Activated T-helper 2 cell treated with anti-CD3 and anti-CD28 coated beads, Interferon-gamma antibody, Interleukin-2, Interleukin-4, amounts not matched to agents 10 μg/mL and 5 μg/mL and 100 μg/mL, durations not matched to agents 14 hours and 24 hours and 36 hours (primary cell): Measurements from ENCODE around the gene CYP46A1. TPM values are rescaled to one million over a fixed set of nuclear protein-coding genes. Genes with fewer than 3 reads are reported as not detected.
"Not testable (repeated sequence)": the region's sequence is repeated elsewhere in the genome, so short reads cannot be mapped to it uniquely, and the experiment has no call there.

Source experiments
- DNase-seq: peaks from one replicate; pipeline ENCODE4 v3.0.0; 2021; ENCODE audit warnings: low spot score
- H3K27ac Mint-ChIP-seq: one replicate; pipeline ENCODE4 v1.8.0; 2021; ENCODE audit warnings: mixed read lengths
- H3K27me3 Mint-ChIP-seq: one replicate; pipeline ENCODE4 v1.8.0; 2021; ENCODE audit warnings: low read depth, mixed read lengths
- H3K36me3 Mint-ChIP-seq: one replicate; pipeline ENCODE4 v1.8.0; 2021; ENCODE audit warnings: low read depth, mixed read lengths
- H3K4me1 Mint-ChIP-seq: one replicate; pipeline ENCODE4 v1.8.0; 2021; ENCODE audit warnings: low read depth, mixed read lengths
- H3K4me3 Mint-ChIP-seq: one replicate; pipeline ENCODE4 v1.8.0; 2021; ENCODE audit warnings: low read depth, mild to moderate bottlenecking, moderate library complexity, mixed read lengths
- H3K9me3 Mint-ChIP-seq: one replicate; pipeline ENCODE4 v1.8.0; 2021; ENCODE audit warnings: mixed read lengths
- intact Hi-C: fragments of 100-400 bp; cut with micrococcal nuclease; formaldehyde crosslinking; loops from one replicate; pipeline ENCODE4 v1.15.1; 2023
- total RNA-seq: library from RNA; stranded (reverse); gene quantifications from 2 replicates; pipeline ENCODE4 v1.2.3, GENCODE V29; 2022

Gene CYP46A1
- not detected in 2 replicates for total RNA-seq

DNA sequence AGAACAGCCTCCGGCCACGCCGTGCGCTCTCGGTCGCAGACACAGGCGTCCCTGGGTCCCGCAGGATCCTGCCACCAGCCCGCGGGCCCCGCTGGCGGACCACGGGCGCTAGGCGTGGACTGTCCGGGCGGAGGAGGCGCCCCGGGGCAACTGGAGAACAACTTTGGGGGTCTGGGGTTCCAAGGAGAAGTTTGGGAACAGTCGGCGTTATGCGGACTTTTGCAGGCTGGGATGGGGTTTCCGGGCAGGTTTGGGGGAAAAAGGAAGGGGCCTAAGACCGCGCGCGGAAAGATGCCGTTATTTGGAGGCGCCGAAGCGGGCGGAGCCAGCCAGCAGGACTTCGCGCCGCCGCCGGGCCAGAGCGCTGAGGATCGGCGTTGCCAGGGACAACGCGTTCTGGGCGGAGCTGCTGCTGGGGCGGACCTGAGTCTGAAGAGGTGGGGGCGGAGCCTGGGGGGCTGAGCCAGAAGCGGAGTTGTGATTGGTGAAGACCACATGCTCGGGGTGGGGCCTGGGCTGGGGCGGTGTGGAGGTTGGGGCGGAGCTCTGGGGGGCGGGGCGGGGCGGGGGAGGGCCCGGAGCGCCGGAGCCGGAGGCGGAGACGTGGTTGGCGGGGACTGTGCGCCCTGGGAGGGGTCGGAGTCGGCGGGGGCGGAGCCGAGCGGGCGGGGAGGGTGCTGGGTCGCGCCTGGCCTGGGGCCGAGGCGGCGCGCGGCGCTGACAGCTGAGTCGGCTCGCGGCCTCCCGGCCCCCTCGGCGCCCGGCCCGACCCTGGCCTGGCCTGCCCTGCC lies at the start of gene CYP46A1:
TSS of gene CYP46A1 (plus strand) at position 680 of the 791 bp plus-strand sequence. CDS start 120 bp downstream, outside the sequence.
- H3K9me3 Mint-ChIP-seq: no peaks in the 10 kb centered on the region
- peak; percentile 99 for DNase-seq
- peak within 1 kb of the TSS; percentile 84 for H3K4me3 Mint-ChIP-seq
- peak within 1 kb of the TSS; percentile 68 for H3K27ac Mint-ChIP-seq
- peaks cover 3% of the 10 kb centered on the region for H3K4me1 Mint-ChIP-seq
- H3K27me3 Mint-ChIP-seq: peaks cover 29% of the 10 kb centered on the region
- H3K36me3 Mint-ChIP-seq: no peaks in the 10 kb centered on the region
- intact Hi-C loops: loop anchor here (5.0 kb wide), 2 partner anchors 77 to 202 kb away; partner anchors contain the start of genes CCNK and SETD3

DNA sequence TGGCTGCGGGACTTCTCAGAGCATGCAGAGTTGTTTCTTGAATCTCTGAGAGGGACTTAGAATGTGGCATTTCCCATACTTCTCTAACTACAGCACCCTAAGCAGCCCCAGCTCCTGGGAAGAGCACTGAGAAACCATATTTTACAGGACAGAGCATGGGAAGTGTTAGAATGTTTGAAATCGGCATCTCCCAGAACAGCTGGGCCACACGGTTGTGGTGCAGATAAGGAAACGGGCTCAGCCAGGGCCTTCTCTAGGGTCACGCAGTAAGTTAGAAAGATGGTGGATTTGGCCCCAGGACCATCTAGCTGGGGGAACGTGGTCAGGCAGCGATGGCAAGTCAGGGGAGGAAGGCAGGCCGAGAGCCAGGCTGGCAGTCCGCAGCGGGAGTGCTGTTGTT lies 49.7 kb upstream of the CYP46A1 start:
- no peak overlapping the region for H3K27ac Mint-ChIP-seq
- H3K36me3 Mint-ChIP-seq: no peaks in the 10 kb centered on the region
- intact Hi-C loops: no loop called here
- H3K4me3 Mint-ChIP-seq: no peak overlapping the region
- H3K27me3 Mint-ChIP-seq: no peaks in the 10 kb centered on the region
- no peaks in the 10 kb centered on the region for H3K4me1 Mint-ChIP-seq
- H3K9me3 Mint-ChIP-seq: no peaks in the 10 kb centered on the region
- DNase-seq: no peak

DNA sequence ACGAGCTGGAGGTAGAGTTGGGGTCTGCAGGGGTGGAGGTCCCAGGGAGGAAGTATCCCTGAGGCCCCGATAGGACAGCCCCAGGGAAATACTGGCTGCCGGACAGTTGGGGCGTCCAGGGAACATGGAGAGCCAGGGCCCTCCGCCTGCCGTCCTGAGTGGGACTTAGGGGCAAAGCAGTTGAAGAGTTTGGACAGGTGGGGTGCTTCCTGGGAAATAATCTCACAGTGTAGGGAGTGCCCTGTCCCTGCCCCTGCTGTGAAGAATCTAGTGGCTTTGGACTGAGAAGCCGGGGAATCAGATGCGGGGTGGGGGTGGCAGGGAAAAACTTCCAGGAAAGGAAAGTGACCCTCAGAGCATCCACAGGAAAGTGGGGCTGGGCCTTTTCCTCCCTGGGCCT lies 49.0 kb upstream of the CYP46A1 start:
- intact Hi-C loops: no loop called here
- no peak overlapping the region for H3K27ac Mint-ChIP-seq
- no peaks in the 10 kb centered on the region for H3K27me3 Mint-ChIP-seq
- H3K36me3 Mint-ChIP-seq: no peaks in the 10 kb centered on the region
- no peaks in the 10 kb centered on the region for H3K4me1 Mint-ChIP-seq
- no peak overlapping the region for H3K4me3 Mint-ChIP-seq
- DNase-seq: no peak
- H3K9me3 Mint-ChIP-seq: no peaks in the 10 kb centered on the region

DNA sequence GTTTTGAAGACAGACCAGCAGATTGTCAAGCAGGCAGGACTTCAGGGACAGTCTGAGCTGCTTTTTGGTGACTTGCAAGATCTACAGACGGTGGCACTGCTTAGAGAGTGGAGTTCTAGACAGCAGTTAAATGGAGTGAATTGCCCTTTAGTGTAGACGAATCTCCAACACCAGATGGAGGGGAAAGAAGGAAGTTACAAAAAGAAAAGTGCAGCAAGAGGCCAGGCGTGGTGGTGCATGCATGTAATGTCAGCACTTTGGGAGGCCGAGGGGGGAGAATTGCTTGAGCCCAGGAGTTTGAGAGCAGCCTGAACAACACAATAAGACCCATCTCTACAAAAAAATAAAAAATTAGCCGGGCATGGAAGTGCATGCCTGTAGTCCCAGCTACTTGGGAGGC lies 47.6 kb upstream of the CYP46A1 start:
- no peaks in the 10 kb centered on the region for H3K36me3 Mint-ChIP-seq
- H3K4me1 Mint-ChIP-seq: no peaks in the 10 kb centered on the region
- DNase-seq: no peak
- intact Hi-C loops: no loop called here
- no peak overlapping the region for H3K4me3 Mint-ChIP-seq
- H3K9me3 Mint-ChIP-seq: no peaks in the 10 kb centered on the region
- no peak overlapping the region for H3K27ac Mint-ChIP-seq
- no peaks in the 10 kb centered on the region for H3K27me3 Mint-ChIP-seq

DNA sequence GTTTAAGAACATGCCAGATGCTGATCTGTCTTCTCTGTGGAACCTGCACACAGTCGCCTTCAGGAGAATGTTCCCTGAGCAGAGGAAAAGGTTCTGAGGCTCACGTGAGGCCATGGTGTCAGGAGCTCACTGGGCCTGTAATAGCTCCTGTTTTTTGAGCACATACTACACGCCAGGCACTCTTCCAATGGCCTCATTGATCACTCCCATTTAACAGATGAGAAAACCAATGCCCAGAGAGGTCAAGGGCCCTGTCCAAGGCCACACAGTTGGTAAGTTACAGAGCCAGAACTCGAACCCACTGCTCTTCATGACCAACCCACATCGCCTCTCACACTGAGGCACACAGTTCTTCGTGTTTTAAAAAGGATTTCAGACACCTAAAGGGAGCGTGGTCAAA lies 46.5 kb upstream of the CYP46A1 start:
- no peaks in the 10 kb centered on the region for H3K36me3 Mint-ChIP-seq
- no peaks in the 10 kb centered on the region for H3K27me3 Mint-ChIP-seq
- no peak overlapping the region for H3K27ac Mint-ChIP-seq
- intact Hi-C loops: no loop called here
- no peak overlapping the region for H3K4me3 Mint-ChIP-seq
- H3K4me1 Mint-ChIP-seq: no peaks in the 10 kb centered on the region
- DNase-seq: no peak
- H3K9me3 Mint-ChIP-seq: no peaks in the 10 kb centered on the region

DNA sequence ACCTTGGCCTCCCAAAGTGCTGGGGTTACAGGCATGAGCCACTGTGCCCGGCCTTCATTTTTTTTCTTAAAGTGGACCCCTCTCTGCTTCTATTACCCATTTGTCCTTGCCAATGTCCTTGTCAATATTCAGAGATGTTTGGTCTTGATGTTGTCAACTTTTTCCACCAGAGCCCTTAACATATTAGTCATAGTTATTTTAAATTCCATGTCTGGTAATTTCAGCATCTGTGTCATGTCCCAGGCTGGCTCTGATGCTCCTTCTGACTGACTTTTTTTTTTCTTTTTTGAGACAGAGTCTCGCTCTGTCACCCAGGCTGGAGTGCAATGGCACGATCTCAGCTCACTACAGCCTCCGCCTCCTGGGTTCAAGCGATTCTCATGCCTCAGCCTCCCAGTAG lies 41.3 kb upstream of the CYP46A1 start:
- intact Hi-C loops, H3K4me3 Mint-ChIP-seq, H3K27ac Mint-ChIP-seq, H3K9me3 Mint-ChIP-seq, DNase-seq, H3K36me3 Mint-ChIP-seq, H3K4me1 Mint-ChIP-seq: not testable (repeated sequence)
- peaks cover 18% of the 10 kb centered on the region for H3K27me3 Mint-ChIP-seq

DNA sequence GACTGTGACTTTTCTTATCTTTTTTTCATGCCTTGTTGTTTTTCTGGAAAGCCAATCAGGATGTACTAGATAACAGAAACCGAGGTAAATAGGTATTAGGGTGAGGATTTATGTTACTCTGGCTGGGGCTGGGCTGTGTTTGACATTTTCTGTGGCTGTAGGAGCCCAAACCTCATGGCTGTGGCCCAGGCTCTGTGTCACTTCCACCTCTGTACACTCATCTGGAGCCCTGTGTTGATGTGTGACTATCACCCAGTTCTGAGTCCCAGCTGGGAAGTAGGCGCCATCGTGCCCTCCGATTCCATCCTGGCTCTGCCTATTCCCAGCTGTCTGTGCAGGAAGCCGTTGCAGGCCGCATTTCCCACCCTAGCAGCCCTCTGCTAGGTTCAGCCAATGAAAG lies 40.8 kb upstream of the CYP46A1 start:
- H3K4me3 Mint-ChIP-seq: no peak overlapping the region
- DNase-seq: no peak
- H3K27me3 Mint-ChIP-seq: peaks cover 18% of the 10 kb centered on the region
- intact Hi-C loops: no loop called here
- no peaks in the 10 kb centered on the region for H3K9me3 Mint-ChIP-seq
- no peaks in the 10 kb centered on the region for H3K4me1 Mint-ChIP-seq
- H3K36me3 Mint-ChIP-seq: no peaks in the 10 kb centered on the region
- no peak overlapping the region for H3K27ac Mint-ChIP-seq

DNA sequence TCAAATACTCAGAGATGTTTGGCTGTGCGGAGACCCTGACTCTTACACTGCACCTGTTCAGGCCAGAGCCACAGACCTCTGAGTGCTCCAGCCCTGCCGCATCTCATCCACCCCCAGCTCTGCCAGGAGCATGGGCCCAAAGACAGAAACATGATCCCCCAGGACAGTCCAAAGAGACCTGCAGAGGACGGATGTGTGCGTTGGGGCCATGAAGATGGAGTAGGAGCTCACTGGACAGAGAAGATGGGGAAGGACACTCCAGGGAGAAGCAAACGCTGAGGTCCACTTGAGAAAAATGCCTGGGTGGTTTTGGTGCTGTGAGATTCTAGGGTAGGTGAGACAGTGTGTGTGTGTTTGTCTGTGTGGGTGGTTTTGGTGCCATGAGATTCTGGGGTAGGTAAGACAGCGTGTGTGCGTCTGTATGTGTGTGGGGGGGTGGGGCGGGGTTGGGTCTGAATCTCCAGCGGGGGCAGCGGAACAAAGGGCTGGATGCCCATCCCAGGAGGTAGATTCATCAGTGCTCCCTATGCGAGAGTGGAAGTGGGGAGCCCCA lies 40.0 kb upstream of the CYP46A1 start:
- Mint-ChIP-seq H3K27ac (no peak overlapping the region), H3K27me3 (peaks cover 18% of the 10 kb centered on the region), H3K4me1 (no peaks in the 10 kb centered on the region), H3K4me3 (no peak overlapping the region), H3K9me3 (no peaks in the 10 kb centered on the region), H3K36me3 (no peaks in the 10 kb centered on the region)
- DNase-seq: no peak
- intact Hi-C loops: no loop called here

DNA sequence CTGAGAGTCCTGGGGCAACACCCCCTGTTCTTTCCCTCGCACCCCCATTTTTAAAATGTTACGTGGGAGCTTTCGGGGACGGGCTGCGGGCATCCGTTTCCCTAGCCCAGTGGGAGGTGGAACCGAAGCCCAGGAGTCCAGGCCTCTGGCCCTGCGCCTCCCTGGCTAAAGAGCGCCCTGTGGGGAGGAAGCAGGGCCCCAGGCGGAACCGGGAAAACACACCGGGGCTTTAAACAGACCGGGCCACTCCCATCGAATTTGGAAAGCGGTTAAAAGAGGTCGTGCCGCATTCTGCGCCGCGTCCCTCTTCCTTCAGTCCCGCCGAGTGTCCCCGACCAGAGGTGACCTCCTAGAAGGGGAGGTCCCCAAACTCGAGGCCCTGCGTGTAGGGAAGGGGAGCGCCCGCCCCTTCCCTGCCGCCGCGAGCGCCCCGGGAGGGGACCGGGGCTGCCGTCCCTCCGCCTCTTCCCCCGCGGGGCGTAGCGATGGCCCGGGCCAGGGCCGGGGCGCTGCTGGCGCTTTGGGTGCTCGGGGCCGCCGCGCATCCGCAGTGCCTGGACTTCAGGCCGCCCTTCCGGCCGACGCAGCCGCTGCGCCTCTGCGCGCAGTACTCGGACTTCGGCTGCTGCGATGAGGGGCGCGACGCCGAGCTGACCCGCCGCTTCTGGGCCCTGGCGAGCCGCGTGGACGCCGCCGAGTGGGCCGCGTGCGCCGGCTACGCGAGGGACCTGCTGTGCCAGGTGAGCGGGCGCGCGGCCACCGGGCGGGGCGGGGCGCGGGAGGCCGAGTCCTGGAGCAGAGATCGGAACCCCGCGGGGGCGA lies 39.2 kb upstream of the CYP46A1 start, which contains the start of gene HHIPL1:
TSS of gene HHIPL1 (plus strand) at position 407 of the 822 bp plus-strand sequence. CDS start at position 486, 79 bp downstream.
- intact Hi-C loops: no loop called here
- Mint-ChIP-seq H3K27me3 (peaks cover 18% of the 10 kb centered on the region), H3K27ac (no peak within 1 kb of the TSS), H3K4me3 (no peak within 1 kb of the TSS), H3K36me3 (no peaks in the 10 kb centered on the region), H3K9me3 (no peaks in the 10 kb centered on the region), H3K4me1 (no peaks in the 10 kb centered on the region)
- DNase-seq: no peak

DNA sequence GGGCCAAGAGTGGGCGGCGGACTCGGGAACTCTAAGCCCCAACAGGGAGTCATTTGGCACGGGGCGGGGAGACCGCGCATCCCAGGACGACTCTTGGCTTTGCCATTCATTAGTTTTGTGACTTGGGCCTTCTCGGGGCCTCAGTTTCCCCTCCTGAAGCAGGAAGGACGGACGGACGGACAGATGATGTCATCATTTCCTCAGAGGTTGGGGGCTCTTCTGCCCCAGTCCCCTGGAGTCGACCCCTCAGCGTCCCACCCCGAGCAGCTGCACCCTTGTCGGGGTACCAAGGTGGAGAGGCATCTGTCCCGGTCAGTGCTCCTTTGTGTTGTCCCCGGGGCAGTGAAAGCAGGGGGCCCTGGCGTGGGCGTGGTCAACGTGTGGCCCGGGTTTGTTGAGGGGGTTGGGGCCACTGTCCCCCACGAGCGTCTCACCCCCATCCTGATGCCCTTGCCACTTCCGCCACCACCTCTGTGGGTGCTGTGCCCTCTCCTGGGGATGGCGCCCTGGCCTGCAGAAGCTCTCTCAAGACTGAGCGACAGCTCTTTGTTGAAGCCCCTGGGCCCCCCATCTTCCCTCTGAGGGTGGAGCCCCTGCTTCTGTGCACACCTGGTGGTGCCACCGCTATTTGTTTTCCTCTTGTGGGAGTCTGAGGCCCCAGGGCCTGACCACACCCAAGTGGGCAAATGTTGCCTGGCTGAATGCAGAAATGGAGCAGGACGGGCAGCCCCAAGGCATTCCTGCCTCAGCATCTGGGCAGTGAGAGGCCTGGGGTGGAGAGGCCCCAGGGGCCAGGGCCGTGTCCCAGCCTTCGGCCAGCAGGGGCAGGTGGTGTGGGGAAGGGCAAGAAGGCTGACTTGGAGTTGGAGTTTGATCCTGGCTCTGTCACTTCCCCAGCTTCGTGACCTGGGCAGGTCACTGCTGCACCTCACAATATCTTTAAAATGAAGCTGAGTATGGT lies 38.3 kb upstream of the CYP46A1 start:
- Mint-ChIP-seq H3K4me1 (no peaks in the 10 kb centered on the region), H3K4me3 (no peak overlapping the region), H3K9me3 (no peaks in the 10 kb centered on the region), H3K36me3 (no peaks in the 10 kb centered on the region), H3K27me3 (peaks cover 18% of the 10 kb centered on the region), H3K27ac (no peak overlapping the region)
- DNase-seq: no peak
- intact Hi-C loops: no loop called here

DNA sequence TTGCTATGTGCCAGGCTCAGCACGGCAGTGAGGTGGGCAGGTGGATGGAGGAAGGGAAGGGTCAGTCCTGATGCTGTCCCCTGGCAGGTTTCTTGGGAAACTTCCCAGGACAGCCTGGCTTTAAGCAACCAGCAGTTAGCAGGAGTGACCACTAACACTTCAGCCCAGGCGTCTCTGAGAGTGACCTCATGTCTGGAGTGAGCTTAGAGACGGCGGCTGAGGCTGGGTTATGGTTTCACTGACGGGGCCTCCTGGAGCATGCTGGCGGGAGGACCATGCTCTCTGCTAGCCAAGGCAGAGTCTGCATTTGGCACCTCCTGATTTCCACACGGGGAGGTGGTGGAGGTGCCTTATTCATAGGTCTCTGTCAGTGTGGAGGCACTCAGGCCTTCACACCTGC lies 36.7 kb upstream of the CYP46A1 start:
- no peaks in the 10 kb centered on the region for H3K36me3 Mint-ChIP-seq
- H3K4me1 Mint-ChIP-seq: no peaks in the 10 kb centered on the region
- no peak overlapping the region for H3K4me3 Mint-ChIP-seq
- H3K27me3 Mint-ChIP-seq: peaks cover 18% of the 10 kb centered on the region
- no peaks in the 10 kb centered on the region for H3K9me3 Mint-ChIP-seq
- intact Hi-C loops: no loop called here
- no peak overlapping the region for H3K27ac Mint-ChIP-seq
- no peak for DNase-seq
